Fibroblast of skin of back (primary cell): Measurements from ENCODE around the gene TRIM23.

Experiments used
- DNase-seq: peaks from one replicate; pipeline ENCODE4 v3.0.0-alpha.2; 2013

TRIM23 gene

DNA sequence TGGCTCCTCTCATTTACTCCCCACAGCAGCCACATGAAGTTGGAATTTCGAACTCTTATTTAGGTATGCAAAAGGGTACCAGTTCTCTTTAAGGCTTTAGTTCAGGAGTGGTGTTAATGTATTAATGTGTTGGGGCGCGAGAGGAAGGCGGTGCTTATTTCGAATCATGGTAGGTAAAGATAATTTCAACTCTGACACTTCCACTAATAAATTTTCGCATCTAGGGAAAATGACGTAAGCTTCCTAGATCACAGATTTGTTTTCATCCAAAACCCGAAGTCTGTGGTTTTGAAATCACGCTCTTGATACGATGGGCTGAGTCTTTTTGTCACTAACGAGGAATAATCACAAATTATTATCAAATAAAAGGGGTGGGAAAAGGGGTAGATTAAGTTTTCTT is 60.4 kb downstream of the TRIM23 start:
- no peak for DNase-seq

DNA sequence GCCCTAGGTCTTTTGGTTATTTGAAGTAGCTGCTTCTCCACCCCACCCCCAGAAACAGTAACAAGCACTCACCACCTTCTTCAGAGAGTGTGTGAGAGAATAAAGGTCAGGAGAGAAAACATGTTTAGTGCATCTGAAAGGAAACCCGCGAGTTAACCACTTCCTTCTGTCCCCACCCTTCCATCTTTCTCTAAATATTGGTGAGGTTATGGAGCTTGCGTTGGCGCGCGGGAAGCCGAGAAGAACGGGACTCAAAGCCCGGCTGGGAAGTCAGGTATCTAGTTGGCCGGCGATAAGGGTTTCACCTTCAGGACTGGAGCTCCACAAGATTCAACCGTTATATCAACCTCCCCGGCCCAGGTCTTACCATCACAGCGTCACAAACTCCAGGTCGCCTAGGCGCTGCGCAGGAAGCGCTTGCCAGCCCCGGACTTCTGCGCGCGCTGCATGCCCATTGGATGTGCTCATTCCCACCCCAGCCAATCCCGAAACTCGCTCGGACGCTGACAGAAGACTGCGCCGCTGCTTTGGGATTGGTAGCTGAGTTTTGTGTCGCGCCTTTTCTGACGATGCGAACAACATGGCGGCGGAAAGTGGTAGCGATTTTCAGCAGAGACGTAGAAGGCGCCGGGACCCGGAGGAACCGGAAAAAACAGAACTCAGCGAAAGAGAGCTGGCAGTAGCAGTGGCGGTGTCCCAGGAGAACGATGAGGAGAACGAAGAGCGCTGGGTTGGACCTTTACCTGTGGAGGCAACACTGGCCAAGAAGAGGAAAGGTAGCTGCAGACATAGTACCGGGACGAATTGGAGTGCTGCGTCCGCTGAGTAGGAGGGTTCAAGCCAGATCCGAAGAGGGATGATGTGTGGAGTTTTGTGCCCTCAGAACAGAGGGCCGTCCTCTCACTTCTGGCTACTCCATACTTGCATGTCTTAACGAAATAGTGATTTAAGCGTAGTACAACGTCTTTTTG is 61.1 kb downstream of the TRIM23 start, which contains the start of the genes CENPK and PPWD1:
TSS of gene CENPK (minus strand) at position 438 of the 971 bp plus-strand sequence. CDS start 8,261 bp downstream, outside the sequence.
TSS of gene PPWD1 (plus strand) at position 566 of the 971 bp plus-strand sequence. CDS start at position 581, 15 bp downstream.
- peak; percentile 97 for DNase-seq

DNA sequence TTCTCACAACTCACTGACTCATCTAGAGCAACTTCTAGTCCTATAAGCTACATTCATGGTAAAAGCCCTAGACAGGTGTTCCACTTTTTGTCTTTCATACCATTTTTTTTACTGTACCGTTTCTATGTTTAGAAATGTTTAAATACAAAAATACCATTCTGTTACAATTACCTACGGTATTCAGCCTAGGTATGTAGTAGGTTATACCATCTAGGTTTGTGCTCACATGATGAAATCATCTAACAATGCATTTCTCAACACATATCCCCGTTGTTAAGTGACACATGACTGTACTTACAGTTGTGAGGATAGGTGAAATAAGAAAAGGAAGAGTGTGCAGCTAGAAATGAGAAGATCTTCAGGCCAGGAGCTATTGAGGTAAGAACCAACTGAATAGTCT is 67.4 kb downstream of the TRIM23 start:
- DNase-seq: no peak

DNA sequence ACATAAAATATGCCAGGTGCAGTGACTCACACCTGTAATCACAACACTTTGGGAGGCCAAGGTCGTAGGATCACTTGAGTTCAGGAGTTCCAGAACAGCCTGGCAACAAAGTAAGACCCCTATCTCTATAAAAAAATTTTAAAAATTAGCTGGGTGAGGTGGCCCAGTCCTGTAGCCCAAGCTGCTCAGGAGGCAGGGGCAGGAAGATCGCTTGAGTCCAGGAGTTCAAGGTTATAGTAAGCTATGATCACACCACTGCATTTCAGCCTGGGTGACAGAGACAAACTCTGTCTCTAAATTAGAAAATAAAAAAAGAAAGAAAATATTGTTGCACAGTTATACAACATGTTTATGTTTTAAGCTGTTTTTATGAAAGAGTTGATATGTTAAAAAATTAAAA is 68.0 kb downstream of the TRIM23 start:
- DNase-seq: no peak

DNA sequence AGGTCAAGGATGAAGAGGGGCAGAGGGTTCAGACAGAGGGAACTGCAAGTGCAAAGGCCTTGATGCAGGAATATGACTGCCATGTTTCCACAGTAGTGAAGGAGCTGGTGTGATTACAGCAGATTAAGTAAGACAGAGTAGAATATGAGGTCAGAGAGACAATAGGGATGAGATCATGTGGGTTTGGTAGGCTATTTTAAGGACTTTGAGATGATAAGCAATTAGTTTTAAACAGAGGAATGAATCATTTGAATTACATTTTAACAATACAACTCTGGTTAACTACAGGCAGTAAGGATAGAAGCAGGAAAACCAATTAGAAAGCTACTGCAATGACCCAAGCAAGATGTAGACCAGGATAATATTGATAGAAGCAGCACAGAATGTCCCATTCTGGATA is 68.8 kb downstream of the TRIM23 start:
- no peak for DNase-seq

- no peak for DNase-seq
These were observed 70.2 kb downstream of the TRIM23 start for GRCh38 chr5:65553941-65554340.

DNA sequence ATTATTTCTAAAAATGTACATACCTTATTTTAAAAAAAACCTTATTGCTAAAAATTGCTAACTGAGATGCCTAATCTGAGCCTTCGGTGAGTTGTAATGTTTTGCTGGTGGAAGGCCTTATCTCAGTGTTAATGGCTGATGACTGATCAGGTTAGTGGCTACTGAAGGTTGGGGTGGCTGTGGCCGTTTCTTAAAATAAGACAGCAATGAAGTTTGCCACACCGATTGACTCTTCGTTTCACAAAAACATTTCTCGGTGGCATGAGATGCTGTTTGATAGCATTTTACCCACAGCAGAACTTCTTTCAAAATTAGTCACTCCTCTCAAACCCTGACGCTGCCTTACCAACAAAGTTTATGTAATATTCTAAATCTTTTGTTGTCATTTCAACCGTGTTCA is 75.9 kb downstream of the TRIM23 start:
- no peak for DNase-seq

DNA sequence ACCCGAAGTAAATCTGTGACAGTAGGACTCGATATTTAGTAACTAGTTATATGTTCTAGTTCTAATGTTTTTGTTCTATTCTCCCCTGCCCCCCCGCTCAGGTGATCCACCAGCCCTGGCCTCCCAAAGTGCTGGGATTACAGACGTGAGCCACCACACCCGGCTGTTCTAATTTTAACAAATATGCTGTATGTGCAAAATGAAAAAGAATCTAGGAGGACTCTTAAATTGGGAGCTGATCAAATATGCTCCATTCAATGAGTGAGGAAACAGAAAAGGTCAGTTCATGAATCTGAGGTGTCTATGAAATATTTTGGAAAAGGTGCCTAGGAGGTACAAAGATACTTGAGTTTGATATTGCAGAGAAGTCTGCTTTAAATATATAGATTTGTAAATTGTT is 78.0 kb downstream of the TRIM23 start:
- no peak for DNase-seq

DNA sequence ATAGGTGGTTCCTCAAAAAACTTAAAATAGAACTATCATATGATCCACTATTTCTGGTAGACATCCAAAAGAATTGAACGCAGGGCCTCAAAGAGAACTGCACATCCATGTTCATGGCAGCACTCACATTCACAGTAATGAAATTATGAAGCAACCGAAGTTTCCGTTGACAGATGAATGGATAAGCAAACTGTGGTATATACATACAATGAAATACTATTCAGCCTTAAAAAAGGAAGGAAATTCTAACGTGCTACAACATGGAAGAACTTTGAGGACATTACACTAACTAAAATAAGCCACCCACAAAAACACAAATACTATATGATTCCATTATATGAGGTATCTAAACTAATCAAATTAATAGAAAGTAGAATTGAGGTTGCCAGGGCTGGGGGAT is 79.7 kb downstream of the TRIM23 start:
- DNase-seq: no peak

- no peak for DNase-seq
These were observed 84.3 kb downstream of the TRIM23 start for GRCh38 chr5:65539827-65540226.
